Measurements from ENCODE around the gene ST3GAL4. TPM values are rescaled to one million over a fixed set of nuclear protein-coding genes. Genes with fewer than 3 reads are reported as not detected.
"Not testable (repeated sequence)": the region's sequence is repeated elsewhere in the genome, so short reads cannot be mapped to it uniquely, and the experiment has no call there.

ST3GAL4 gene
- polyA plus RNA-seq, 1 donor (not counting 4 experiments of a cell fraction or from before 2014, with no cell fraction given): 24.6 TPM

- H3K4me2 ChIP-seq (ENCODE audit: control insufficient read depth, extremely low read depth, insufficient read depth, low read depth, low read length); dilution Hi-C loops (cut with MboI; ENCODE audit: extremely low pct_ligation_motif_present, low sequenced_read_pairs); H3K9ac ChIP-seq (ENCODE audit: control insufficient read depth, extremely low read depth, insufficient read depth, low read length); H3K4me3 ChIP-seq (ENCODE audit: control insufficient read depth in 2 of 3, extremely low read depth in 1 of 3, insufficient read depth in 2 of 3, low read depth in 1 of 3, low read length in 3 of 3); H3K9me1 ChIP-seq (ENCODE audit: control insufficient read depth, extremely low read depth, insufficient read depth, low read length); DNase-seq (ENCODE audit: low read depth, low spot score); H3K36me3 ChIP-seq (ENCODE audit: control insufficient read depth in 2 of 2, extremely low read depth in 1 of 2, insufficient read depth in 2 of 2, low read length in 2 of 2); H3K27me3 ChIP-seq (ENCODE audit: control insufficient read depth, extremely low read depth, insufficient read depth, low read length); FAIRE-seq; H3K27ac ChIP-seq (ENCODE audit: control insufficient read depth, insufficient read depth, low read length); H4K20me1 ChIP-seq (ENCODE audit: control insufficient read depth, extremely low read depth, insufficient read depth, low read length); H2AFZ ChIP-seq (ENCODE audit: control insufficient read depth, low read length); H3K9me3 ChIP-seq (ENCODE audit: control insufficient read depth, low read depth, low read length): not testable (repeated sequence)
- Histone ChIP-seq H3K4me1 (ENCODE audit: control insufficient read depth, extremely low read depth, insufficient read depth, low read length) (peaks cover 15% of the 10 kb centered on the region), H3K79me2 (ENCODE audit: control insufficient read depth, insufficient read depth, low read length) (peaks cover 55% of the 10 kb centered on the region)
Measured at GRCh38 chr11:126374562-126375300, 19.2 kb downstream of the ST3GAL4 start.

DNA sequence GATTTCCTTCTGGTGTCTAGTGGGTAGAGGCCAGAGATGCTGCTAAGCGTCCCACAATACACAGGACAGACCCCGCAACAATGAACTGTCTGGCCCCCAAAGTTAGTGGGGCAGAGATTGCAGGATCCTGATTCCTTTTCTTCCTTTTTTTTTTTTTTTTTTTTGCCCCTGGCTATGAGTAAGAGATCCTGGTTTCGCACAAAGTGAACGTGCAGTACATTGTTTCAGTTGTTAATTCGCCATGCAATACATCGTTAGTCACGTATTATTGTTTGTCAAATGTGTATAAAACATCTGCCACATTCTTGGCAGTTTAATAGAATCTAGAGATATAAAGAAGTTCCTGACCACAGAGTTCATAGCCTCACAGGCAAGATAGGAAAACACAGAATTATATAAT, 20.2 kb downstream of the ST3GAL4 start:
- FAIRE-seq (no peak), DNase-seq (ENCODE audit: low read depth, low spot score) (no peak)
- H3K9ac ChIP-seq (ENCODE audit: control insufficient read depth, extremely low read depth, insufficient read depth, low read length): no peak overlapping the region
- H3K27ac ChIP-seq (ENCODE audit: control insufficient read depth, insufficient read depth, low read length): no peak overlapping the region
- TF ChIP-seq EZH2 (IDR thresholded peaks at IDR 0.05; ENCODE audit: low read length) (no peak), CTCF (optimal IDR thresholded peaks at IDR 0.05 in 1 of 3, IDR thresholded peaks at IDR 0.05 in 1 of 3, conservative IDR thresholded peaks at IDR 0.05 in 1 of 3; ENCODE audit: extremely low read depth in 1 of 3, insufficient read depth in 2 of 3, low read length in 3 of 3) (no peak)
- H3K27me3 ChIP-seq (ENCODE audit: control insufficient read depth, extremely low read depth, insufficient read depth, low read length): no peaks in the 10 kb centered on the region
- H4K20me1 ChIP-seq (ENCODE audit: control insufficient read depth, extremely low read depth, insufficient read depth, low read length): no peaks in the 10 kb centered on the region
- H3K4me3 ChIP-seq (ENCODE audit: control insufficient read depth in 2 of 3, extremely low read depth in 1 of 3, insufficient read depth in 2 of 3, low read depth in 1 of 3, low read length in 3 of 3): no peak overlapping the region
- peaks cover 0 to under 1% of the 10 kb centered on the region in 2 experiments for H3K36me3 ChIP-seq (ENCODE audit: control insufficient read depth in 2 of 2, extremely low read depth in 1 of 2, insufficient read depth in 2 of 2, low read length in 2 of 2)
- peaks cover 15% of the 10 kb centered on the region for H3K4me1 ChIP-seq (ENCODE audit: control insufficient read depth, extremely low read depth, insufficient read depth, low read length)
- no peak overlapping the region for H2AFZ ChIP-seq (ENCODE audit: control insufficient read depth, low read length)
- H3K4me2 ChIP-seq (ENCODE audit: control insufficient read depth, extremely low read depth, insufficient read depth, low read depth, low read length): no peak overlapping the region
- H3K9me1 ChIP-seq (ENCODE audit: control insufficient read depth, extremely low read depth, insufficient read depth, low read length): peaks cover 5% of the 10 kb centered on the region
- no peaks in the 10 kb centered on the region for H3K9me3 ChIP-seq (ENCODE audit: control insufficient read depth, low read depth, low read length)
- H3K79me2 ChIP-seq (ENCODE audit: control insufficient read depth, insufficient read depth, low read length): peaks cover 52% of the 10 kb centered on the region
- dilution Hi-C loops (cut with MboI; ENCODE audit: extremely low pct_ligation_motif_present, low sequenced_read_pairs): no loop called here

- DNase-seq (ENCODE audit: low read depth, low spot score) (no peak), FAIRE-seq (no peak)
- Histone ChIP-seq H3K36me3 (ENCODE audit: control insufficient read depth in 2 of 2, extremely low read depth in 1 of 2, insufficient read depth in 2 of 2, low read length in 2 of 2) (peaks cover 0 to 2% of the 10 kb centered on the region in 2 experiments), H3K9ac (ENCODE audit: control insufficient read depth, extremely low read depth, insufficient read depth, low read length) (no peak overlapping the region), H3K9me3 (ENCODE audit: control insufficient read depth, low read depth, low read length) (no peaks in the 10 kb centered on the region), H2AFZ (ENCODE audit: control insufficient read depth, low read length) (no peak overlapping the region), H3K4me1 (ENCODE audit: control insufficient read depth, extremely low read depth, insufficient read depth, low read length) (peaks cover 5% of the 10 kb centered on the region), H3K9me1 (ENCODE audit: control insufficient read depth, extremely low read depth, insufficient read depth, low read length) (peaks cover 2% of the 10 kb centered on the region), H3K27ac (ENCODE audit: control insufficient read depth, insufficient read depth, low read length) (no peak overlapping the region), H3K27me3 (ENCODE audit: control insufficient read depth, extremely low read depth, insufficient read depth, low read length) (no peaks in the 10 kb centered on the region), H3K4me2 (ENCODE audit: control insufficient read depth, extremely low read depth, insufficient read depth, low read depth, low read length) (no peak overlapping the region), H3K4me3 (ENCODE audit: control insufficient read depth in 2 of 3, extremely low read depth in 1 of 3, insufficient read depth in 2 of 3, low read depth in 1 of 3, low read length in 3 of 3) (no peak overlapping the region), H3K79me2 (ENCODE audit: control insufficient read depth, insufficient read depth, low read length) (peaks cover 38% of the 10 kb centered on the region), H4K20me1 (ENCODE audit: control insufficient read depth, extremely low read depth, insufficient read depth, low read length) (no peaks in the 10 kb centered on the region)
- TF ChIP-seq CTCF (optimal IDR thresholded peaks at IDR 0.05 in 1 of 3, IDR thresholded peaks at IDR 0.05 in 1 of 3, conservative IDR thresholded peaks at IDR 0.05 in 1 of 3; ENCODE audit: extremely low read depth in 1 of 3, insufficient read depth in 2 of 3, low read length in 3 of 3) (no peak), EZH2 (IDR thresholded peaks at IDR 0.05; ENCODE audit: low read length) (no peak)
- dilution Hi-C loops (cut with MboI; ENCODE audit: extremely low pct_ligation_motif_present, low sequenced_read_pairs): no loop called here
Measured at GRCh38 chr11:126378763-126379162, 23.3 kb downstream of the ST3GAL4 start.
